KOPT-K1 (cell line): ENCODE data around the gene MDGA2.

Source experiments
- H3K27ac ChIP-seq: fragments of 200-600 bp; sonication (generic); 2 replicates; pipeline ENCODE4 v1.5.1; 2016; ENCODE audit warnings: antibody characterized with exemption, mild to moderate bottlenecking, low read depth, low read length; ENCODE audit not compliant: poor library complexity, severe bottlenecking
- H3K36me3 ChIP-seq: fragments of 200-600 bp; sonication (generic); 2 replicates; pipeline ENCODE4 v1.5.1; 2017; ENCODE audit warnings: antibody characterized with exemption, mild to moderate bottlenecking, low read length, moderate library complexity; ENCODE audit not compliant: insufficient read depth
- H3K9me3 ChIP-seq: fragments of 200-600 bp; sonication (generic); 2 replicates; pipeline ENCODE4 v1.5.1; 2017; ENCODE audit warnings: antibody characterized with exemption, low read length, mild to moderate bottlenecking; ENCODE audit not compliant: insufficient read depth, poor library complexity, severe bottlenecking

The MDGA2 gene

DNA sequence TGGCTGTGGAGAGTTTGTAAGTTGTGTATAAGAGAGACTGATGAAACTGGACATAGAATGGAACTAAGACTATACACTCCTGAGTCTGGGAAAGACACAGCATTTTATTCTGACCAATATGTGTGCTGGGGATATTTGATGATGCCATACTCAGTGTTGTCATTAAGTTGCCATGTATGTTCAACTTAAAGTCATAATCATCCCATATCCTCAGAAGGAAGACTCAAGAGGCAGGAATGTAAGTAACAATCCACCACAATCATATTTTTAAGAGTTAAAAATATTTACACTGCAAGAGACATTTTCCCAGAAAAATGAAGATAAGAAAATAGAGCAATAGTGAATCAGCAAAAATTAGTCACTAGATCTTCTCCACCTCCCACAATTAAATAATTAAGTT lies 120.1 kb downstream of the MDGA2 start:
- no peak overlapping the region for H3K27ac ChIP-seq
- no peaks in the 10 kb centered on the region for H3K9me3 ChIP-seq
- H3K36me3 ChIP-seq: no peaks in the 10 kb centered on the region

DNA sequence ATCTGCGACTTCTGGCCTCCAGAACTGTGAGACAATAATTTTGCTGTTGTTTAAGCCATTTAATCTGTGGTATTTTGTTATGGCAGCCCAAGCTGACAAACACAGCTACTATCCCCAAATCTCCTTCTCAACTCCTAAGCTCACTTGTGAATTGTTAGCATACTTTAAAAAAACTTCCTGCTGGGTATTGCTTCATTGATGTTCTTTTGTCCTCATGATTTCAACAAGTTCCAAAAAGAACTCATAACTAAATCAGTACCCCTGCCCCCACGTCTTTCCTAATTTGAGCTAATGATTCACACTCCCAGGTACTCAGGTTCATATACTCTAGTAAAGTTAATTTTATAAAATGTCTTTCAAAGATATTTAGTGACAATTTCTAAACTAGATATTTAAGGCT lies 125.5 kb downstream of the MDGA2 start:
- H3K36me3 ChIP-seq: no peaks in the 10 kb centered on the region
- H3K9me3 ChIP-seq: no peaks in the 10 kb centered on the region
- no peak overlapping the region for H3K27ac ChIP-seq

DNA sequence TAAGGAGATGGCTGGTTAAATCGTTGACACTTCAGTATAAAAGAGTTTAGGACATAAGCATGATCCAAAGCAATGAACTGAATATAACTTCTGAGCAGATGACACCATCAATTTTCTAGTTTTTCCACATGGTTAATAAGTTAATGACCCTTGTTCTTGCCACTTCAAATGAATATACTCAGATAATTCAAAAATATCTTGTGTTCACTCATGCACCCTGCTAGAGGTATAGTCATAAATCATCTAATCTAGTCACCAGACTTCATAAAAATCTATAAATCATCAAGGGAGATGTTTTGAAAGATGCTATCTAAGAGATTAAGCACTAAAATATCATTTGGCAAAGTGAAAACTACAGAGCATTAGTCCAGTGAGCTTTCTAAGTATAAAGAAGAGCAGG lies 131.9 kb downstream of the MDGA2 start:
- no peaks in the 10 kb centered on the region for H3K9me3 ChIP-seq
- H3K36me3 ChIP-seq: no peaks in the 10 kb centered on the region
- H3K27ac ChIP-seq: no peak overlapping the region

DNA sequence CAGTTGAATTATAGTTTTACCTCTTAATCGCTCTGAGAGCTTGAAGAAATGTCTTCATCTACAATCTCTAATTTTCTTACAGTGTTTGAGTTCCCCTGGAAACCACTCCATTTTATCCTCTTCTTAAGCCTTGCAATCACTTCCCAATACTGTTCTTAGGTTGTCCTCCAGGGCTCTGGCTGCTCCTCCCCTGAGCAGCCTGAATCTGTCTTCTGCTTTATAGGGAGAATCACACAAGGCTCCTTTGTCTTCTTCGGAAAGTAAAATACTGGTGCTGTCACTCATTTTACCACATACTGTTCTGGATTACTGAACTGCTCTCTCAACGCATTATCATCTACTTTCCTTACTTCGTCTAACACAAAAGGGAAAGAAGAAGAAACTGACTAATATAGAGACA lies 133.7 kb downstream of the MDGA2 start:
- Histone ChIP-seq H3K9me3 (no peaks in the 10 kb centered on the region), H3K36me3 (no peaks in the 10 kb centered on the region), H3K27ac (no peak overlapping the region)

DNA sequence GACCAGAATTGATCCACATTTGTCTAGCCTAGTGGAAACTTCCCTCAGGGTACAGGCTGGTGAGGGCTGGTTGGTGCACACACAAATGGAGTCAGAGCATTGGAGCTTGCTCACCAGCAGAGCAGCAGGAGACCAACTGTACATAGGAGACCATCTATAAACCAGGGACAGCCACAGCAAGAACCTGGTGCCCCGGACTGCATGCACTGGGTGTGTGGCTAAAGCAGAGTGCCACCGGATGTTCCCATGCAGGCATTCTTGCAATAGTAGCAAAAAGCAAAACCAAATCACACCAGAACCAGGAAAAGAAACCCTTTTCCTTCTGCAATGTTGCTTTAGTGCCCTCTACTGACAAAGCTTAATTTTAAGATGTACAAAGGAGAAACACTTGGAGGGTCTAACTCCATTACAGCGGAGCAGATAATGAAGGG lies 136.4 kb downstream of the MDGA2 start:
- Histone ChIP-seq H3K27ac (no peak overlapping the region), H3K36me3 (no peaks in the 10 kb centered on the region)

DNA sequence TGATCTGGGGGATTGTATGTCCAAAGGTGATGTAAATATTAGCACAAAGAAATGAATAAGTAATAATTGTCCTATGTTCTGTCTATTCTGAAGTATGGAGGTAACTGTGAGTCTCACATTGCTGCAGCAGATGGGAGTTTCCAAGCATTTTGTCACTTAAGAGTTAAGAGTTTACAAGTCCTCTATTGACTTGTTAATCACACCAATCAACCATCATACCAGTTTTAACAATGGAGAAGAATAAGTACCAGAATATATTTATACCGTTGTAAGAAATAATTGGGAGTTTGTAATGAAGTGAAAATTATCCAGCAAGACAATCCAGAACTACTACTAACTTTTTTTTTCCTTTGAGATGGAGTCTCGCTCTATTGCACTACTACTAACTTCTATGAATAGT lies 139.1 kb downstream of the MDGA2 start:
- H3K27ac ChIP-seq: no peak overlapping the region
- H3K36me3 ChIP-seq: no peaks in the 10 kb centered on the region

More for the DNA sequence above, 136.4 kb downstream of the MDGA2 start:
- no peaks in the 10 kb centered on the region for H3K9me3 ChIP-seq

DNA sequence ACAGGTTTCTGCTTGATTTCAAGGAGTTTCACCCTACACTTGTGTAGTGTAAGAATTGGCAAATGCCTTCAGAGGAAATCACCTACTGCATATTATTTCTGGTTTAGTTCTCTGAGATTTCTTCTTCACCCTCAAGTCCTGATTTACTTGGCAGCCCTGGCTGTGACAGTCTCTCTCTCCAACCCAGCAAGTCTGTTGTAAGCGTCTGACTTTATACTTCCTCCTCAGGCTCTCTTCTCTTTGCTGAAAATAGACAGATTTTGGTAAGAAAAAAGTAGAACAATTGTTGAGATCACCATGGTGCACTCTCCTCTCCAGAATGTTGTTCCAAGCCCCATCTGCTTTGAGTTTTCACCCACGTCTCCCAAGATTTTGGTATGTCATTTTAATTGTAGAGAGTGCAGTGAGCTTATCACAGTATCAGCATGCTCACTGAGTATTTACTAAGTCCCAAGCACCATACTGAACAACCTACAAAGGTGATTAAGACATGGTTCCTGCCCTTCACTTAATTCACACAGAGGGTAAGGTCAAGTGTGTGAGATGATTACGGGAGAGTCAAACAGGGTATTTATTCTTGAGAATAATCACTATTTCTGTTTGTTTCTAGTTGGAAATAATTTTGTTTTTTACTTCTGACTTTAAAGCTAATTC lies 148.7 kb downstream of the MDGA2 start:
- Histone ChIP-seq H3K27ac (no peak overlapping the region), H3K9me3 (no peaks in the 10 kb centered on the region), H3K36me3 (no peaks in the 10 kb centered on the region)

More for the DNA sequence above, 139.1 kb downstream of the MDGA2 start:
- no peaks in the 10 kb centered on the region for H3K9me3 ChIP-seq

DNA sequence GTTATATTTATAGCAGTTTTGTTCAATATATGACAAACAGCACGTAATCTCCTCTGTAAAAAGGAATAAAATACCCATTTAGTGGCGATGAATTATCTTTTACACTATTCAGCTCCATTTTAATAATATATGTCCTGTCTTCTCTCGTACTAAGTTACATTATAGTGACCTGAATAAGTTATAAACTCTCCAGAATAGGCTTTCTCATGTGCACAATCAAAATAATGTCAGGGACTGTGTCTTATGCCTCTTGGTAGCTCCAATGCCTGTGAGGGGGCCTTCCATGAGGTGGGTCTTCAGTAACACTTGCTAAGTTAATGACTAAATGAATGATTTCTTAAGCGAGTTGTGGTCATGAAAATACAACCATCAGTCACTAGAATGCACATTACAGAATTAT lies 150.9 kb downstream of the MDGA2 start:
- Histone ChIP-seq H3K27ac (no peak overlapping the region), H3K36me3 (no peaks in the 10 kb centered on the region), H3K9me3 (no peaks in the 10 kb centered on the region)

DNA sequence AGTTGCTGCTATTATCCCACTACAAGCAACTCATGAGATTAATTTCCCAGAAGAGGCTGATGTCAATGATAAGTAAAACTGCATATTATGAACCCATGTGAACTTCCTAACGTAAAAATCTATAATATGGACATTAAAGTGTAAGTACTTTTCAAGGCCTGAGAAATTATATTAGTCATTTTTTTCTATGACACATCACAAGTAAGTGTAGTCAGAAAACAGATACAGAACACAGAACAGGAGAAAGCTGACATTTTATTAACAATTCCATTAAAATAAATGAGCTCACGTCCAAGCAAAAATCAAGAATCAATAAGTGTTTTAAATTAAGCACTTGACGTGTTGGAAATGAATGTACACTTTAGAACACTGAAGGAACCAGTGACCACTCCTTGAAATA lies 155.0 kb downstream of the MDGA2 start:
- Histone ChIP-seq H3K36me3 (no peaks in the 10 kb centered on the region), H3K9me3 (no peaks in the 10 kb centered on the region), H3K27ac (no peak overlapping the region)

DNA sequence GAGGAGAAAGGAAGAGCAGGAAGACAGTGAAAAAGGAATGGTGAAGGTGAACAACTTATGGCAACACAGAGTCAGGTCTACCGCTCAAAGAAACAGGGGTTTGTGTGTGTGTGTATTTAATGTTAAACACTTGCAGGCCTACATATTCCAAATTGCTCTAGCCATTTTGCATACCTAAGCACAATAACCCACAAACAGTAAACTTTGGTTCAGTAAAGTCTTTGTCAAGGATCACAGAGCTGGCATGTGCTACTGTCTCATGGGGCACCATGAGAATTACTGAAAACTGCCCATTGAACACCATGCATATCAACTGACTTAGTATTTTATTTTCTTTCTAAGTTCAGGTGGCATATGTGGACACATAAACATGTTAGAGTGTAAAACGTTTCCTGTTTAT lies 163.6 kb downstream of the MDGA2 start:
- H3K9me3 ChIP-seq: no peaks in the 10 kb centered on the region
- H3K36me3 ChIP-seq: no peaks in the 10 kb centered on the region
- H3K27ac ChIP-seq: no peak overlapping the region

DNA sequence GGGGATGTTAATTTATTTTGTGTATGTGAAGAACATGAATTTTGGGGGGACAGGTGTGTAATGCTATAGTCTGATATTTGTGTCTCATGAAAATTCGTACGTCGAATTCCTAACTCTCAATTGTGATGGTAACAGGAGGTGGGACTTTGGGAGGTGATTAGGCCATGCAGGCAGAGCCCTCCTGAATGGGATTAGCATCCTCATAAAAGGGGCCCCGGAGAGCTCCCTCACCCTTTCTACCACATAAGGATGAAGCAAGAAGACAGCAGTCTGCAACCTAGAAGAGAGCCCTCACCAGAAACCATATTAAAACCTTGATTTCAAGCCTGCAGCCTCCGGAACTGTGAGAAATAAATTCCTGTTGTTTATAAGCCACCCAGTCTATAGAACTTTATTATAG lies 165.4 kb downstream of the MDGA2 start:
- Histone ChIP-seq H3K36me3 (no peaks in the 10 kb centered on the region), H3K9me3 (no peaks in the 10 kb centered on the region), H3K27ac (no peak overlapping the region)

DNA sequence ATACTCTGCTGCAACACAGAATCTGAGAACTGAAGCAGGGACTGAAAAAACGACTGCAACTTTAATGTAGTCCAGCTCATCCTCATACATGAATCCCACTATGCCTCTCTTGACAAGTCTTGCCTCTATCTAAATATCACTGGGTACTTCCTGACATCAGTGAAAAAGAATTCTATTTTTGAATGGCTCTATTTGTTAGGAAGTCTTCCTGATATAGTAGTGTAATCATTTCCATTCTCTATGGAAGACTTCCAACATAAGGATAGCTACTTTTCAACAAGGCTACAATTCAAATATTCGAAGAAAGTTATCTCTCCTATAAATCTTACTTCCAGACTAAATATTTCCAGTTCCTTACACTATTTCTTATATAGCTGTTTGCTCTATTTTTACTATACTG lies 167.5 kb downstream of the MDGA2 start:
- Histone ChIP-seq H3K9me3 (no peaks in the 10 kb centered on the region), H3K27ac (no peak overlapping the region), H3K36me3 (no peaks in the 10 kb centered on the region)

DNA sequence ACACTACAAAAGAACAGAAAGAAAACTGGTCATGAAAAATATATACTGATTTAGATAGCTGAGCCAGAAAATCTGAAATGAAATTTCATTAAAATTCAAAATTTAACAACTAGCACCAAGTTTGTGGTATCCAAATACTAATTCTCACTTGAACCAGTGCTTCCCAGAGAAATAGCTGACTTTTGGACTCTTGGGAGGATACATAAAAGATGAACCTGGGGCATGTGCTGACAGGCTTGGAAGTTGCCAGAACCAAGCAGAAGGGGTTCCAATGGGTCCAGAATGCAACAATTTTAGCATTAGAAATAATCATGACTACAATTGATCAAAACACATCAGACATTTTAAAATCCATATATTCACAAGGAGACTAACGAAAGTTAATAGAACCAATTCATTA lies 175.0 kb downstream of the MDGA2 start:
- Histone ChIP-seq H3K9me3 (no peaks in the 10 kb centered on the region), H3K27ac (no peak overlapping the region), H3K36me3 (no peaks in the 10 kb centered on the region)

DNA sequence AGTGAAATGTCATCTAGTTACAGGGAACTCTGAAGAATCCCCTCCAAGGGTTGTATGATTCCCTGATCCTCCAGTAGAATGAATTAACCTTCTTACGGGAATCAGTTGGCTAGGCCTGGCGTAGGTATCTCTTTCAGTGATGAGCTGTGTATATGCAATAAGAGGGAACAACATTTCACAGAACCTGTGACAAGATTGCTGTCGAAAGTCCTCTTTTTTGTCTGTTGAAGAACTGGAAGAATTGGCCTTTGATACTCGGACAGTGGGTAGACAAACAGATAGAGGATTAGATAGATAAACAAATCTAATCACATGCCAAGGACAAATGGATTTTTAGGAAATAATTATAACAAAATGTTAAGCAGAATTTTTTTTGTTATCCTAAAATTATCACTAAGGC lies 184.6 kb downstream of the MDGA2 start:
- no peak overlapping the region for H3K27ac ChIP-seq

DNA sequence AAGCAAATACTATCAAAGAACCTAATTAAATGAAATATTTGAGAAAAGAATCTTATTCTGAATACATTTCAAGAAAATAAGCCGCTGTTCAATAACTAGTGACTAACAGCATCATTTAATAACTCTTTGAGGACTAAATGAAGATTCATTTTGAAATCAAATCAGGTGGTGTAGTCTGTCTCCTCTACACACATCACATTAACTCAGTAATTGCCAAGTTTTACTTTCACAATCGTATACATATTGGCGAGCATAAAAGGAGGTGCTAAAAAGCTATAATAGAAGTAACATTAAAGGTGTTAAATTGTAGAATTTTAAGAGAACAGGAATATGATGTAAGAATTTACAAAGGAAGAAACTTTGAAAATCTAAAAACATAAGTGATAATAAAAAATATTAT lies 185.1 kb downstream of the MDGA2 start:
- Histone ChIP-seq H3K27ac (no peak overlapping the region), H3K36me3 (no peaks in the 10 kb centered on the region), H3K9me3 (no peaks in the 10 kb centered on the region)

More for the DNA sequence above, 184.6 kb downstream of the MDGA2 start:
- H3K9me3 ChIP-seq: no peaks in the 10 kb centered on the region
- H3K36me3 ChIP-seq: no peaks in the 10 kb centered on the region

DNA sequence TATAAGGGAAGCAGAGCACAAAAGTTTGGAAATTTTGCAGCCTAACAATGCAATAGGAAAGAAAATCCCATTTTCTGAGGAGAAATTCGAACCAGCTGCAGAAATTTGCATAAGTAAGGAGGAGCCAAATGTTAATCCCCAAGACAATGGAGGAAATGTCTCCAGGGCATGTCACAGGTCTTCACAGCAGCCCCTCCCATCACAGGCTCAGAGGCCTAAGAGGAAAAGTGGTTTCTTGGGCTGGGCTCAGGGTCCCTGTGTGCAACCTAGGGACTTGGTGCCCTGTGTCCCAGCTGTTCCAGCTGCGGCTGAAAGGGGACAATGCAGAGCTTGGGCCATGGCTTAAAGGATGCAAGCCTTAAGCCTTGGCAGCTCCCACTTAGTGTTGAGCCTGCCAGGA lies 190.0 kb downstream of the MDGA2 start:
- Histone ChIP-seq H3K36me3 (no peaks in the 10 kb centered on the region), H3K9me3 (no peaks in the 10 kb centered on the region), H3K27ac (no peak overlapping the region)
